Liver (tissue), 9 donors: Measurements from ENCODE around the gene SAE1. TPM values are rescaled to one million over a fixed set of nuclear protein-coding genes. Genes with fewer than 3 reads are reported as not detected.
"Not testable (repeated sequence)": the region's sequence is repeated elsewhere in the genome, so short reads cannot be mapped to it uniquely, and the experiment has no call there.

Experiments used
- DNase-seq: peaks from one replicate; pipeline ENCODE4 v3.0.0-alpha.2; 2017; ENCODE audit warnings: low spot score
- H3K27ac ChIP-seq, 2 donors: one replicate each; pipeline ENCODE4 v1.7.0; 2013; ENCODE audit warnings: inconsistent platforms in 2 of 2, low read length in 2 of 2, control low read depth in 1 of 2, low read depth in 1 of 2, mild to moderate bottlenecking in 1 of 2
- H3K27me3 ChIP-seq, 4 donors: one replicate each; pipeline versions ENCODE4 v1.6.1 to v1.7.0; 2013; ENCODE audit warnings: low read length in 3 of 4, inconsistent platforms in 1 of 4, mild to moderate bottlenecking in 1 of 4, moderate library complexity in 1 of 4; ENCODE audit not compliant: control insufficient read depth in 4 of 4, insufficient read depth in 4 of 4
- H3K36me3 ChIP-seq, 4 donors: one replicate each; pipeline versions ENCODE4 v1.6.1 to v1.7.0; 2013; ENCODE audit warnings: low read length in 3 of 4, mild to moderate bottlenecking in 3 of 4, low read depth in 1 of 4, moderate library complexity in 1 of 4; ENCODE audit not compliant: control insufficient read depth in 4 of 4, insufficient read depth in 3 of 4
- H3K4me1 ChIP-seq, 4 donors: one replicate each; pipeline versions ENCODE4 v1.6.1 to v1.7.0; 2013; ENCODE audit warnings: low read length in 3 of 4, mild to moderate bottlenecking in 3 of 4, moderate library complexity in 1 of 4; ENCODE audit not compliant: control insufficient read depth in 4 of 4, insufficient read depth in 4 of 4
- H3K4me3 ChIP-seq, 3 donors: one replicate each; pipeline versions ENCODE4 v1.6.1 to v1.7.0; 2013; ENCODE audit warnings: low read length in 3 of 3, control low read depth in 1 of 3, low read depth in 1 of 3, mild to moderate bottlenecking in 1 of 3
- H3K9ac ChIP-seq, 2 donors: one replicate each; pipeline ENCODE4 v1.7.0; 2013; ENCODE audit warnings: low read length in 2 of 2, mild to moderate bottlenecking in 2 of 2, moderate library complexity in 2 of 2, control low read depth in 1 of 2, low read depth in 1 of 2
- H3K9me3 ChIP-seq, 4 donors: one replicate each; pipeline versions ENCODE4 v1.6.1 to v1.7.0; 2013; ENCODE audit warnings: low read length in 3 of 4; ENCODE audit not compliant: control insufficient read depth in 4 of 4
- FOXA1 ChIP-seq: IDR thresholded peaks from 2 replicates; pipeline ENCODE4 v1.6.1; 2016; ENCODE audit warnings: antibody characterized with exemption
- FOXA2 ChIP-seq: IDR thresholded peaks from 2 replicates; pipeline ENCODE4 v1.6.1; 2016; ENCODE audit warnings: antibody characterized with exemption
- GABPA ChIP-seq, 2 donors: IDR thresholded peaks in 1 of 2; conservative IDR thresholded peaks in 1 of 2; 2 replicates each; pipeline ENCODE4 v1.6.1; 2016; ENCODE audit warnings: antibody characterized with exemption in 2 of 2, mild to moderate bottlenecking in 1 of 2, moderate library complexity in 1 of 2
- HNF4A ChIP-seq, 2 donors: conservative IDR thresholded peaks; 2 replicates each; pipeline ENCODE4 v1.6.1; 2016; ENCODE audit warnings: antibody characterized with exemption in 2 of 2, mild to moderate bottlenecking in 2 of 2
- HNF4G ChIP-seq: IDR thresholded peaks from 2 replicates; pipeline ENCODE4 v1.6.1; 2016; ENCODE audit warnings: antibody characterized with exemption
- JUND ChIP-seq, 2 donors: IDR thresholded peaks; 2 replicates each; pipeline ENCODE4 v1.6.1; 2016; ENCODE audit warnings: antibody characterized with exemption in 2 of 2
- NR2F2 ChIP-seq: IDR thresholded peaks from 2 replicates; pipeline ENCODE4 v1.6.1; 2016; ENCODE audit warnings: antibody characterized with exemption
- RAD21 ChIP-seq, 2 donors: IDR thresholded peaks; 2 replicates each; pipeline ENCODE4 v1.6.1; 2016; ENCODE audit warnings: antibody characterized with exemption in 2 of 2, mild to moderate bottlenecking in 2 of 2
- RXRA ChIP-seq, 2 donors: IDR thresholded peaks; 2 replicates each; pipeline ENCODE4 v1.6.1; 2017 to 2018; ENCODE audit warnings: antibody characterized with exemption in 2 of 2, mild to moderate bottlenecking in 1 of 2
- SP1 ChIP-seq: IDR thresholded peaks from 2 replicates; pipeline ENCODE4 v1.6.1; 2018; ENCODE audit warnings: antibody characterized with exemption, mild to moderate bottlenecking
- TAF1 ChIP-seq: conservative IDR thresholded peaks from 2 replicates; pipeline ENCODE4 v1.6.1; 2016; ENCODE audit warnings: antibody characterized with exemption, mild to moderate bottlenecking
- YY1 ChIP-seq: IDR thresholded peaks from 2 replicates; pipeline ENCODE4 v1.6.1; 2016; ENCODE audit warnings: antibody characterized with exemption, mild to moderate bottlenecking
- WGBS: extraction: QIAGEN DNeasy Blood & Tissue Kit; methylation state at CpG from one replicate; pipeline ENCODE4 v1.1.7; 2013; 5-methylcytosine and 5-hydroxymethylcytosine counted together
- polyA plus RNA-seq, 2 donors: library from polyadenylated mRNA; stranded (reverse) in 1 of 2; unstranded in 1 of 2; fragments of 200-250 nt in 1 of 2; fragments of >200 nt in 1 of 2; fragmentation: Nextera tagmentation in 1 of 2; extraction: Ambion mirVana in 1 of 2; gene quantifications; one replicate each; pipeline versions ENCODE4 v1.2.1 to v1.2.3, GENCODE V29; 2013 to 2015
- total RNA-seq, 2 donors: library from RNA; depleted of rRNA; stranded (reverse); fragments of >200 nt; gene quantifications; one replicate each; pipeline ENCODE4 v1.2.3, GENCODE V29; 2014
- TF ChIP-seq, protein P1 (sequence below): fragments of 150-350 bp; IDR thresholded peaks from 2 replicates; pipeline ENCODE4 v1.5.1; 2017; ENCODE audit warnings: improper control_type of control experiment, low read depth, low read length; ENCODE audit not compliant: missing input control
- TF ChIP-seq, protein P2 (sequence below): IDR thresholded peaks from 2 replicates; pipeline ENCODE4 v1.6.1; 2016; ENCODE audit warnings: antibody characterized with exemption
- TF ChIP-seq, protein P3 (sequence below): IDR thresholded peaks from 2 replicates; pipeline ENCODE4 v1.6.1; 2016; ENCODE audit warnings: antibody characterized with exemption
- TF ChIP-seq, protein P4 (sequence below): IDR thresholded peaks from 2 replicates; pipeline ENCODE4 v1.6.1; 2016; ENCODE audit warnings: antibody characterized with exemption
- TF ChIP-seq, protein P5 (sequence below): IDR thresholded peaks from 2 replicates; pipeline ENCODE4 v1.6.1; 2016; ENCODE audit warnings: antibody characterized with exemption, mild to moderate bottlenecking
- donor health status: healthy.
- donor health status: healthy.
- donor health status: healthy.
- donor health status: healthy.
- donor health status: healthy.

The SAE1 gene
- total and polyA plus RNA-seq, 4 donors = 19.0 to 31.8 (median 27.0) TPM

DNA sequence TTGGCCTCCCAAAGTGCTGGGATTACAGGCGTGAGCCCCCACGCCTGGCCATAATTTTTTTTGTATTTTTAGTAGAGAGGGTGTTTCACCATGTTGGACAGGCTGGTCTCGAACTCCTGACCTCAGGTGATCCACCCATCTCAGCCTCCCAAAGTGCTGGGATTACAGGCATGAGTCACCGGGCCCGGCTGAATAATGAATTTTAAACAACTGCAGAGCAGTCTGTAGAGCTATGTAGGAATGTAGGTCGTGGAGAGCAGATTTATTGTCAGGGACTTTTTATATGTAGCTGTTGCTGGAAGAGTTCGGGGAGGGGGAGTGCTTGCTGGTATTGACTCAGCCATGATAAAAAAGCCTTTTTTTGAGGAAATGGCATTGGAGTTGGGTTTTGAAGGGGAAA, 10.6 kb downstream of the SAE1 start:
- not testable (repeated sequence) for H3K27ac ChIP-seq, H3K27me3 ChIP-seq, H3K9ac ChIP-seq, H3K4me1 ChIP-seq, DNase-seq, H3K9me3 ChIP-seq, H3K4me3 ChIP-seq
- peaks cover 8 to 18% (median 12%) of the 10 kb centered on the region in 4 donors for H3K36me3 ChIP-seq
- WGBS = 82% methylated on average over 7 of the region's 7 CpGs

DNA sequence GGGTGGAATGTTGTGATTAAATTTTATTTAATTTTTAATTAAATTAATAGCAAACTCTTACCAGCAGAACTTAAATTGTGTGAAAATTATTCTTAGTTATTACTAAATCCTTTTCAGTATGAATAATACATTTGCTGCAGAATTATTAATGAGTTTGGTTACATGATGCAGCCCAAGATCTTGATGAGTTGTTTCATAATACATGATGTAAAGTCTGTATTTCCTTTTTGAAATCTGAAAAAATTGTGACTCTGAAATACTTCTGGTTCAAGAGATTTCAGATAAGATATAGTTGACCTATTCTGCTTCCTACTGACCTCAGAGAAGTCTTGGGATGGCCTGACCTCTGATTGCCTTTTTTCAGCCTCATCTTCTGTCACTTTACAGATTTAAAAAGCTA, 11.1 kb downstream of the SAE1 start:
- Histone ChIP-seq H3K9ac (no peak overlapping the region), H3K27ac (no peak overlapping the region), H3K36me3 (peaks cover 13 to 18% (median 15%) of the 10 kb centered on the region in 4 donors), H3K27me3 (no peaks in the 10 kb centered on the region), H3K9me3 (no peaks in the 10 kb centered on the region), H3K4me1 (no peaks in the 10 kb centered on the region), H3K4me3 (no peak overlapping the region)
- TF ChIP-seq NR2F2 = no peak
- TF ChIP-seq, protein P1, sequence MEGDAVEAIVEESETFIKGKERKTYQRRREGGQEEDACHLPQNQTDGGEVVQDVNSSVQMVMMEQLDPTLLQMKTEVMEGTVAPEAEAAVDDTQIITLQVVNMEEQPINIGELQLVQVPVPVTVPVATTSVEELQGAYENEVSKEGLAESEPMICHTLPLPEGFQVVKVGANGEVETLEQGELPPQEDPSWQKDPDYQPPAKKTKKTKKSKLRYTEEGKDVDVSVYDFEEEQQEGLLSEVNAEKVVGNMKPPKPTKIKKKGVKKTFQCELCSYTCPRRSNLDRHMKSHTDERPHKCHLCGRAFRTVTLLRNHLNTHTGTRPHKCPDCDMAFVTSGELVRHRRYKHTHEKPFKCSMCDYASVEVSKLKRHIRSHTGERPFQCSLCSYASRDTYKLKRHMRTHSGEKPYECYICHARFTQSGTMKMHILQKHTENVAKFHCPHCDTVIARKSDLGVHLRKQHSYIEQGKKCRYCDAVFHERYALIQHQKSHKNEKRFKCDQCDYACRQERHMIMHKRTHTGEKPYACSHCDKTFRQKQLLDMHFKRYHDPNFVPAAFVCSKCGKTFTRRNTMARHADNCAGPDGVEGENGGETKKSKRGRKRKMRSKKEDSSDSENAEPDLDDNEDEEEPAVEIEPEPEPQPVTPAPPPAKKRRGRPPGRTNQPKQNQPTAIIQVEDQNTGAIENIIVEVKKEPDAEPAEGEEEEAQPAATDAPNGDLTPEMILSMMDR = no peak
- TF ChIP-seq, protein P2, sequence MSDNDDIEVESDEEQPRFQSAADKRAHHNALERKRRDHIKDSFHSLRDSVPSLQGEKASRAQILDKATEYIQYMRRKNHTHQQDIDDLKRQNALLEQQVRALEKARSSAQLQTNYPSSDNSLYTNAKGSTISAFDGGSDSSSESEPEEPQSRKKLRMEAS = no peak
- TF ChIP-seq FOXA2 = no peak
- TF ChIP-seq GABPA (IDR thresholded peaks at IDR 0.05 in 1 of 2, conservative IDR thresholded peaks at IDR 0.05 in 1 of 2) = no peak
- TF ChIP-seq, protein P3, sequence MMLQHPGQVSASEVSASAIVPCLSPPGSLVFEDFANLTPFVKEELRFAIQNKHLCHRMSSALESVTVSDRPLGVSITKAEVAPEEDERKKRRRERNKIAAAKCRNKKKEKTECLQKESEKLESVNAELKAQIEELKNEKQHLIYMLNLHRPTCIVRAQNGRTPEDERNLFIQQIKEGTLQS = no peak
- TF ChIP-seq RAD21 (IDR thresholded peaks at IDR 0.05) = no peak
- TF ChIP-seq YY1 = no peak
- no peak for TF ChIP-seq SP1
- TF ChIP-seq JUND (IDR thresholded peaks at IDR 0.05) = no peak
- TF ChIP-seq HNF4A (conservative IDR thresholded peaks at IDR 0.05) = no peak
- no peak for TF ChIP-seq HNF4G
- TF ChIP-seq RXRA (IDR thresholded peaks at IDR 0.05) = no peak
- TF ChIP-seq, protein P4, sequence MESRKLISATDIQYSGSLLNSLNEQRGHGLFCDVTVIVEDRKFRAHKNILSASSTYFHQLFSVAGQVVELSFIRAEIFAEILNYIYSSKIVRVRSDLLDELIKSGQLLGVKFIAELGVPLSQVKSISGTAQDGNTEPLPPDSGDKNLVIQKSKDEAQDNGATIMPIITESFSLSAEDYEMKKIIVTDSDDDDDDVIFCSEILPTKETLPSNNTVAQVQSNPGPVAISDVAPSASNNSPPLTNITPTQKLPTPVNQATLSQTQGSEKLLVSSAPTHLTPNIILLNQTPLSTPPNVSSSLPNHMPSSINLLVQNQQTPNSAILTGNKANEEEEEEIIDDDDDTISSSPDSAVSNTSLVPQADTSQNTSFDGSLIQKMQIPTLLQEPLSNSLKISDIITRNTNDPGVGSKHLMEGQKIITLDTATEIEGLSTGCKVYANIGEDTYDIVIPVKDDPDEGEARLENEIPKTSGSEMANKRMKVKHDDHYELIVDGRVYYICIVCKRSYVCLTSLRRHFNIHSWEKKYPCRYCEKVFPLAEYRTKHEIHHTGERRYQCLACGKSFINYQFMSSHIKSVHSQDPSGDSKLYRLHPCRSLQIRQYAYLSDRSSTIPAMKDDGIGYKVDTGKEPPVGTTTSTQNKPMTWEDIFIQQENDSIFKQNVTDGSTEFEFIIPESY = no peak
- TF ChIP-seq TAF1 = no peak
- TF ChIP-seq, protein P5, sequence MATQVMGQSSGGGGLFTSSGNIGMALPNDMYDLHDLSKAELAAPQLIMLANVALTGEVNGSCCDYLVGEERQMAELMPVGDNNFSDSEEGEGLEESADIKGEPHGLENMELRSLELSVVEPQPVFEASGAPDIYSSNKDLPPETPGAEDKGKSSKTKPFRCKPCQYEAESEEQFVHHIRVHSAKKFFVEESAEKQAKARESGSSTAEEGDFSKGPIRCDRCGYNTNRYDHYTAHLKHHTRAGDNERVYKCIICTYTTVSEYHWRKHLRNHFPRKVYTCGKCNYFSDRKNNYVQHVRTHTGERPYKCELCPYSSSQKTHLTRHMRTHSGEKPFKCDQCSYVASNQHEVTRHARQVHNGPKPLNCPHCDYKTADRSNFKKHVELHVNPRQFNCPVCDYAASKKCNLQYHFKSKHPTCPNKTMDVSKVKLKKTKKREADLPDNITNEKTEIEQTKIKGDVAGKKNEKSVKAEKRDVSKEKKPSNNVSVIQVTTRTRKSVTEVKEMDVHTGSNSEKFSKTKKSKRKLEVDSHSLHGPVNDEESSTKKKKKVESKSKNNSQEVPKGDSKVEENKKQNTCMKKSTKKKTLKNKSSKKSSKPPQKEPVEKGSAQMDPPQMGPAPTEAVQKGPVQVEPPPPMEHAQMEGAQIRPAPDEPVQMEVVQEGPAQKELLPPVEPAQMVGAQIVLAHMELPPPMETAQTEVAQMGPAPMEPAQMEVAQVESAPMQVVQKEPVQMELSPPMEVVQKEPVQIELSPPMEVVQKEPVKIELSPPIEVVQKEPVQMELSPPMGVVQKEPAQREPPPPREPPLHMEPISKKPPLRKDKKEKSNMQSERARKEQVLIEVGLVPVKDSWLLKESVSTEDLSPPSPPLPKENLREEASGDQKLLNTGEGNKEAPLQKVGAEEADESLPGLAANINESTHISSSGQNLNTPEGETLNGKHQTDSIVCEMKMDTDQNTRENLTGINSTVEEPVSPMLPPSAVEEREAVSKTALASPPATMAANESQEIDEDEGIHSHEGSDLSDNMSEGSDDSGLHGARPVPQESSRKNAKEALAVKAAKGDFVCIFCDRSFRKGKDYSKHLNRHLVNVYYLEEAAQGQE = no peak
- no peak for TF ChIP-seq FOXA1
- no peak for DNase-seq
